NCI-H2081 (cell line): ENCODE measurements around the gene BTG2.

ENCODE experiments used
- DNase-seq, 2 experiments: peaks; one replicate each; lab custom pipeline; 2025; lab: John Stamatoyannopoulos, UW

BTG2 gene

DNA sequence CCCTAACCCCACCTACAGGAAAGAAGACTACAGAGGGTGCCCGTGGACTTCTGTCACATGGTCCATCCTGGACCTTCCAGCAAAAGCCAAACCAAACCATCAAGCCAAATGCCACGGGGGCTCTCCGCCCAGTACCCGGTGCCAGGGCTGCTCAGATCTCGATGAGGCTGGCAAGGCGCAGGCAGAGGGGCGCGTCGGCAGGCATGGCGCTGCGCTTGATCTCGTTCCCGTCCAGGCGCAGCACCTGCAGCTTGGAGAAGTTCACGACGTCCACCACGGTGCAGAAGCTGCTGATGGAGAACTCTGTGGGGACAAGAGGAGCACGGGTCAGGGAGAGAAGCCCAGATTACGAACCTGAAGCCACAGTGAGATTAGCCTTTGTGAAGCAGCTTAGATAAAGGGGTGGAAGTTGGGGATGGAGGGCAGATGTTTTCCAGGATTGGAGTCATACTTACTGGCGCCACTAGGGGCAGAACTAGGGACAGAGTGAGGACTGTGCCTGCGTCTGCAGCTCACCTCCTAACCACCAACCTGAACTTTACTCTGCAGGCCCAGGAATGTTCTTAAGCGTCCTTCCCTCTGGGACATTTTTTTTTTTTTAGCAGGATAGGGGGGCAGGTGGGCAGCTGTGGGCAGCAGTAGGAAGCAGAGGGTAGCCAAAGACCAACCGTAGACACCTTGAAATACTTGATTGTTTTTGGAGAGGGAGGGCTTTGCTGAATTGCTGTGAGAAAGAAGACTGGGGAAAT is 37.0 kb downstream of the BTG2 start:
- DNase-seq, result peak; percentile 48 to 65

DNA sequence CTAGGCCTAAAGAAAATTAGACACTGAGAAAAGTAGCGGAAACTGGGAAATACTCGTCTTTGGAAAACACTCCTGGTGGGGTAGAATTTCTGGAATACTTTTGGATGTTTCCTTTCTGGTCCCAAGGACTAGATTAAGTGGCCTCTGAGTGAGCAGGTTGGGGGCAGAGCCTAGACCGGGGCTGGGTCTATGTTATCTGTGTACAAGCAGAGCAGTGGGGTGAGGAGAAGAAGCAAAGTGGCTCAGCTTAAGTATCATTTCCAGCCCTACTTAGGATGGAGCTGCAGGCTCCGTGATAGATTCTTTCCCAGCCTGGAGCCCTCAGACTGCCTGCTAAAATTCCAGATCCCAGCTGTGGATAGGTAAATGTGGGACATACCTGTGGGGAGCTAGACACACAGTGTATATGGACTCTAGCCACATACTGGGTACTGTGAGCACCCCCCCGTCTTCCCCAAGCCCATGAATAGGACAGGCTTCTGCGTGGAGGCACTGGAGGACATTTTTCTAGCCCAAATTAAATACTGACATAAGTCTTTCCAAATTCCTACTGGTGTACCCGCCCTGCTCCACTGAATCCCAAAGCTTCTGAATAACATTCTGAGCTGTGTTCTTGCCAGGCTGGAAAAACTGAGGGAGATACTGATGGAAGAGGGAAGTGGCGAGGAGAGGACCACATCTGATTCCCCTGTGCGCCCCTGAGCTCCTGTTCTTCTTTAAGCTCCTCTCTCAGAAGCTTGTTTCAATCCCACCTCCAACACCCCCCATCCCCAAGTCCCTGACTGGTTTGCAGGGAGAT is 38.8 kb downstream of the BTG2 start:
- DNase-seq, result no peak

DNA sequence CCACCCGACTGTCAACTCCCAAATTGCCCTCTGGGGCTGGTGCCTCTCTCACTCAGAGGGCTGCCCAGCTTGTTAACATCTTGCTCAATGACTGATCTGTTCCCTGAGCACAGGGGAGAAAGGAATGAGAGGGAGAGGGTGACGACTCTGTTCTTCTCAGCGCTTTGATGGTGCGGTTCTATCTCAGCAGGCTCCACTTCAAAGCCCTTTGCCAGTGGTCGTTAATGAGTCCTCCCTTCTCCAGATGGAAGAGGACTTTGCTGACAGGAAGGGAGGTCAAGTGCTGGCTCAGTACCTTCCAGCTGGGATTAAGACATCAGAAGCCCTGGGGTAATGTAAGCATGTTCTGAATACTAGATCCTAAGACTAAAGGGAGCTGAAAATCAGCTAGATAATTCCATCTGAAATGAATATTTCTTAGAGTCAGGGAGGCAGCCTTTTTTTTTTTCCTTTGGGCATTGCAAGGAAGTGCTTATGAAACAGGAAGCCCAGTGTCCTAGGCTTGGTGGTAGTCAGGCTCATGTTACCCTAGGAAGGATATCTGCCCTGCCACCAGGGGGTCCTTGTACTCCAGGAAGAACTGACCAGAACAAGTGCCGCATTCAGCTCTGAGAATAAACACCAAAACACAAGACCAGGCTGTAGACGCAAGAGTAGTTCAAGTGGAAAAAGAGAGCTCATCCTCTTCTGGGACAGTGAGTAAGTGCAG is 40.9 kb downstream of the BTG2 start:
- no peak for DNase-seq

DNA sequence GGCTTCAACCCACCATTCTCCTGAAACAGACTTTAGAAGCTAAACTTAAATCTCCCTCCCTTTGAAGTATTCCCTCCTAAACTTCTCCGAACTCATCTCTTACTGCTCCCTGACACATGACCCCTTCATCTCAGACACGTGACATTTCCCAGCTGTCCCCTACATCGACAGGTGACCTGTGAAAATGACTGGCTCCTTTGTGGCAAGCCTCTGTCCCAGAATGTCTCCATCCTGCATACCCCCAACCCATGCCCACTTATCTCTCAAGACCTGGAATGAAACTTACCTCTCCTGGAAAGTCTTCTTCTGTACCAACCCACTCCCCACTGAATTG is 41.4 kb downstream of the BTG2 start:
- no peak for DNase-seq

DNA sequence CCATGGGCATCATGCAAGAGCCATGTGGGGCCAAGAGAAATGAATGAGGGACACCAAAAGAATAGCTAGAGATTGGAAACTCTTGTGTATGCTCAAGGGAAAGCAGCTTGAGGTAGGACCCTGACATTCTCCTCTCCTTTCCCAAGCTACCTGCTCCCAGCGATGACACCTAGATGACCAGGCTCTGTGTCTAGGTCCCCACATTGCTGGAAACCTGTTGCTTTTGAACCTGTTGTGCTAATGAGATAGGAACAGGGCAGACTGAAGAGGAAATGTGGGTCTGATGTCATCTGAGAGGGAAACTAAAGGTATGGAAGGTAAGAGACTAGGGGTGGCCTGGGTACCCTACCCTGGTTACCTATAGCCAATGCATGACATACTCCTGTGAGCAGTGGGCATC is 43.8 kb downstream of the BTG2 start:
- DNase-seq, result no peak

DNA sequence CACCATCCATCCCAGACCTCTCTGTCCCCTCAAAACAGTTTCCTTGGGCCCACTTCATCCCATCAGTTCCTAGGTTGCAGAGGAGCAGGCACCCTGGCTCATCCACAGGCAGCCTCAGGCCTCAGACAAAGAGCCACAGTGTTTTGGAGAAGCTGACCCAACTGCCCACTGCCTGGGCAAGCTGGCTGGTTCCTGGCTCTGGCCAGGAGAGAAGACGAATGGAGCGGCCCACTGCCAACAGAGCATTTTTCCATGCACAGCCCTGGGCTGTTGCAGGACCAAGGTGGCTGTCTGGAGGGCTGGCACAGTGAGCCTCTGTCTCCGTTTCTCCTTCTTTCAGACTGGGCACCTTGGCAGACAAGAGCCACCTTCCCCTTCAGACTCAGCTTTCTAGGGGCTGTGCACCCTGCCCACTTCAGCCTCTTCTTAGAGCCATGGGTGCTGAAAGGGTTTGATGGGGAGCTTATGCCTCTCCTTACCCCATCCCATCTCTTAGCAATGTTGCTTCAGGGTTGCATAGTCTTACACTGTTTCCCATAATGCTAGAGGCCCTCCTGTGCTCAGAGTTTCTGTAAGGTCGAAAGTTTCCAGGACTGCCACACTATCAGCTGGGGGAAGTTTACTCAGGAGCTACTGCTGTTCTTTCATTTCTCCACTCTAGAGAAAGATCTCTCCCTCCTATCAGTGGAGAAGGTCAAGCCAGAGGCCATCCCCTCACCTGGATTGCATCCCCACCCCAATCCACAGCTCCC is 44.6 kb downstream of the BTG2 start:
- DNase-seq, result no peak

DNA sequence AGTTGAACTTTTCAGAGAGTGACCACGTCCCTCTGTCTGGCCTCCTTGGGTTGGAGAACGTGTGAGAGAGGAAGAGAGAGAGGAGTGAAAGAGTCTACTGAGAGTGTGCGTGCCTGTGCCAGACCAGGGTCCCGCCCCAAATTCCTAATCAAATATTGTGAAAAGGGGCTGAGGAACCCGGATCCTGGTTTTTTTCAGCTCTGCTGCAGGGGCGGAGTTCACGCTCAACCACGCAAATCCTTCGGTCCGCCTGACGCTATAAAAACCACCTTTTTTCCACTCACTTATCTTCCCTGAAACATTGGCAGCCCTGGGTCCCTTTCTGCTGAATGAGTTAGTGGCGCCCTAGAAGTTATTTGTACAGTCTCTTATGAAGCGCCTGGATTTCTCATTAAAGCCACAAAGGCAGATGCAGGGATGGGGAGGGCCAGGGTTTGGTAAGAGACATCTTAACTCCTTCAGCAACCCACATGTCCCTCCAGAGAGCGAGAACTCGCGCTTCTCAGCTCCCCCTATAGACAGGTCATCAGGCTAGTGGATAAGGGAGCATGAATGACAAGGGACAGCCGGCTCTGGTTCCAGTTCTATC is 45.8 kb downstream of the BTG2 start, which contains the start of gene FMOD:
Gene FMOD, minus strand, starts transcription at position 86 of the 589 bp plus-strand sequence. CDS start 2,852 bp downstream, outside the sequence.
- peak in 1 of 2 experiments; percentile 27 for DNase-seq

DNA sequence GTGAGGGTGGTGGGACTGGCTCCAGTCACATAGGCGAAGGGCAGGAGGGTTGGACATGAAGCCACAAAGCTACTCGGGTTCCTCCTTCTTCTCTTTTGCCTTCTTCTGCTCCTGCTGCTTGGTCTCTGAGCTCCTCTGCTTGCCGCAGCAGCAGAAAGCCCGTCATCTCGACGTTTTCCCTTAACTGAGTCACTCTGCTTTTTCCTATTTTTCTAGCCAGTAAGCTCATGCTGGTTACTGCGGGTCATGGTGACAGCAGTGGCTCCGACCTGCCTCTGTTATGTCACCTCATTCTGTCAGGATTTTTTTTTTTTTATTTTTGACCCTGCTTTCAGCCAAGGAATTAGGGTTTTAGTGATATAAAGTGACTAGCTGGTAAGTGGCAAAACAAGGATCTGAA is 48.2 kb downstream of the BTG2 start:
- DNase-seq, result no peak

DNA sequence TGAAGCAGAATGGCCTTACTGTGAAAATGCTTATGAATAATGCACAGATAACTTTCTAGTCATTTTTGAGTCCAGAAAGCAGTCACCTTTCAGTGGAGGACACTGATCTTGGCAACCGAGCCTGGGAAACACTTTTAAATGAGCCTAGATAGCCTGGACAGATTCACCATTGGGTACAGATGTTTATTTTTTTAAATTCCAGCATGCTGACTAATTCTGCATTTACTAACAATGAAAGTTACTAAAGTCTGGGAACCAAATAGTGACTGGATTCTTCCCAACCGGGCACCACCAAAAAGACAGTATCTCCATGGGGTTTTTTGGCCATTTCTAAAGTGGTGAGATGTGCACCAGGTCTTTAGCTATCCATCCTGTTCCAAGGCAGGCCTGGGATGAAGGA is 48.9 kb downstream of the BTG2 start:
- no peak for DNase-seq

DNA sequence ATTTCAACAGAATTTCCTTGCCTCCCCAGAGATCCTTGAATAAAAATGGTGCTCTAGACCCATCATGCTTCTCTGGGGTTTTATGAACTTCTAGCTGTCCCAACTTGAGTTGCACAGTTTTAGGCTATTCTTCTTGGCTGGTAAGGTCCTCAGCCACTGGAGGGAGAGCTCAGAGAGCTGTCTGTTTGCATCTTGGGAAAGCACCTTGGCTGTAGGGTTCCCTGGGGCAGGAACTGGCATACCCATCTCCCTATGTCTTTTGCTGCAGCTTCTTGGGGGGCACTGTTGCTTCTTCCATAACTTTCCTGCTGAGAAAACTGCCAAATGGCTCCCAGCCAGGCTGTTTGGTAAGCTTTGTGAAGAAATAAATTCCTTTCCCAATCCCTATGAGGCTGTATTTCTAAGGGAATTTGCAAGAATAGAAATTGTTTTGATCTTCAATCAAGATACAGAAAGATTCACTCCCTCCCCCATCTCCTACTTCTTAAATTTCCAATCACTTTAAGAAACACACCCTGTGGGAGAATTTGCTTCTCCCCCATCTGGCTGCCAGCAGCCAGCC is 53.8 kb downstream of the BTG2 start:
- no peak for DNase-seq
